ENCODE data around the gene ECT2L.

ECT2L gene

GRCh38 chr6:138795809-138796603, at the start of gene ECT2L:
Gene ECT2L, plus strand, starts transcription at chr6:138796087. Its CDS starts 17,188 bp downstream, at chr6:138813275.
- DNase-seq: no peak

GRCh38 chr6:138752017-138752416, 43.9 kb upstream of the ECT2L start:
- no peak for DNase-seq

- no peak for DNase-seq
Observed at GRCh38 chr6:138757136-138757535, 38.8 kb upstream of the ECT2L start.

- DNase-seq: no peak
Observed at GRCh38 chr6:138765896-138766655, 29.8 kb upstream of the ECT2L start.

- DNase-seq: no peak
Observed at GRCh38 chr6:138769102-138769676, 26.7 kb upstream of the ECT2L start.

GRCh38 chr6:138772596-138773176, 23.2 kb upstream of the ECT2L start:
- no peak for DNase-seq

- peak; percentile 95 for DNase-seq
Observed at GRCh38 chr6:138773177-138774091, 22.5 kb upstream of the ECT2L start, which contains the start of gene CCDC28A. Gene CCDC28A, plus strand, starts transcription at chr6:138773769. Its CDS starts 2,352 bp downstream, at chr6:138776121.

- no peak for DNase-seq
Observed at GRCh38 chr6:138774370-138774769, 21.5 kb upstream of the ECT2L start.

GRCh38 chr6:138776659-138777058, 19.2 kb upstream of the ECT2L start:
- no peak for DNase-seq

GRCh38 chr6:138778331-138778730, 17.6 kb upstream of the ECT2L start:
- DNase-seq: no peak

- no peak for DNase-seq
Observed at GRCh38 chr6:138782243-138782642, 13.6 kb upstream of the ECT2L start.

- DNase-seq: no peak
Observed at GRCh38 chr6:138785079-138785478, 10.8 kb upstream of the ECT2L start.

- no peak for DNase-seq
Observed at GRCh38 chr6:138785980-138786379, 9.9 kb upstream of the ECT2L start.

GRCh38 chr6:138787138-138787537, 8.7 kb upstream of the ECT2L start:
- no peak for DNase-seq

- no peak for DNase-seq
Observed at GRCh38 chr6:138796771-138797170, 884 bp downstream of the ECT2L start.

GRCh38 chr6:138797806-138798446, 2.0 kb downstream of the ECT2L start:
- DNase-seq: no peak

- no peak for DNase-seq
Observed at GRCh38 chr6:138800377-138801150, 4.7 kb downstream of the ECT2L start.

- DNase-seq: no peak
Observed at GRCh38 chr6:138803331-138803730, 7.4 kb downstream of the ECT2L start.

GRCh38 chr6:138803861-138804260, 8.0 kb downstream of the ECT2L start:
- no peak for DNase-seq

GRCh38 chr6:138805016-138805765, 9.3 kb downstream of the ECT2L start:
- DNase-seq: peak; percentile 15

Measured in NCI-H524 treated with DMSO at 0.1 percent for 48 hours (cell line).